Glutamatergic neuron (in vitro differentiated cells): Measurements from ENCODE around the gene MRTFB. TPM values are rescaled to one million over a fixed set of nuclear protein-coding genes. Genes with fewer than 3 reads are reported as not detected.

Source experiments
- DNase-seq: peaks from one replicate; pipeline ENCODE4 v3.0.0; 2022
- H3K27ac Mint-ChIP-seq: one replicate; pipeline ENCODE4 v1.8.0; 2020; ENCODE audit warnings: mild to moderate bottlenecking, mixed read lengths, inconsistent platforms; ENCODE audit not compliant: unreplicated experiment
- H3K27me3 Mint-ChIP-seq: one replicate; pipeline ENCODE4 v1.8.0; 2020; ENCODE audit warnings: mild to moderate bottlenecking, moderate library complexity, mixed read lengths, inconsistent platforms; ENCODE audit not compliant: unreplicated experiment
- H3K36me3 Mint-ChIP-seq: one replicate; pipeline ENCODE4 v1.8.0; 2020; ENCODE audit warnings: mild to moderate bottlenecking, mixed read lengths, inconsistent platforms; ENCODE audit not compliant: unreplicated experiment
- H3K4me1 Mint-ChIP-seq: one replicate; pipeline ENCODE4 v1.8.0; 2020; ENCODE audit warnings: mild to moderate bottlenecking, low read depth, mixed read lengths, inconsistent platforms; ENCODE audit not compliant: unreplicated experiment
- H3K4me3 Mint-ChIP-seq: one replicate; pipeline ENCODE4 v1.8.0; 2020; ENCODE audit warnings: mild to moderate bottlenecking, mixed read lengths, inconsistent platforms; ENCODE audit not compliant: unreplicated experiment
- H3K9me3 Mint-ChIP-seq: one replicate; pipeline ENCODE4 v1.8.0; 2020; ENCODE audit warnings: mild to moderate bottlenecking, moderate library complexity, mixed read lengths, inconsistent platforms; ENCODE audit not compliant: unreplicated experiment
- total RNA-seq: library from RNA; stranded (reverse); fragmentation: NEBNext Ultra II Directional; extraction: Animal tissue kit (Norgen Biotek cat#: 25700); gene quantifications from one replicate; pipeline ENCODE4 v1.2.1, GENCODE V29; 2021; ENCODE audit not compliant: unreplicated experiment
- TF ChIP-seq, protein P1 (sequence below): fragments of 200-600 bp; sonication (generic); IDR thresholded peaks from one replicate; pipeline ENCODE4 v1.5.0; 2021; ENCODE audit not compliant: partially characterized antibody, unreplicated experiment

Gene MRTFB
- total RNA-seq, 1 donor from 2014 or later: 29.6 TPM

DNA sequence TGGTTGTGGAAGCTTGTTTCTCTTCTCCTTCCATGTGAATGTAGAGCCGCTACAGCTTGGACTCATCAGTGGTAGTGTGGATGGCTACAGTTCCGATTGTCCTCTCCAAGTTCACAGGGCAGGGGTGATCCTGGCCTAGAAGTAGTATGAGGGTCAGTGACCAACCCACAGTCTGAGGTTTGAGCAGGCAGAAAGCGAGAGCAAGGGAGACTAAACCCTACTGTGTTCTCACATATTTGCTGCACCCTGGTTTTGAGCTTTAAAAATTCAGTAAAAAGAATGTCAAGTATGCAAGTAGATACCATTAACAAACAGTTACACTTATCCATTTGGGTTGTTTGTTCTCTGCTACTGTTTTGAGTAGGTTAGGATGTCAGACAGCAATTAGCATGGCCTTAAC, 148.9 kb downstream of the MRTFB start:
- DNase-seq: no peak
- Mint-ChIP-seq H3K36me3 (peaks cover 14% of the 10 kb centered on the region), H3K4me3 (no peak overlapping the region), H3K27me3 (no peaks in the 10 kb centered on the region), H3K9me3 (peaks cover 9% of the 10 kb centered on the region), H3K27ac (no peak overlapping the region), H3K4me1 (no peaks in the 10 kb centered on the region)
- TF ChIP-seq, protein P1, sequence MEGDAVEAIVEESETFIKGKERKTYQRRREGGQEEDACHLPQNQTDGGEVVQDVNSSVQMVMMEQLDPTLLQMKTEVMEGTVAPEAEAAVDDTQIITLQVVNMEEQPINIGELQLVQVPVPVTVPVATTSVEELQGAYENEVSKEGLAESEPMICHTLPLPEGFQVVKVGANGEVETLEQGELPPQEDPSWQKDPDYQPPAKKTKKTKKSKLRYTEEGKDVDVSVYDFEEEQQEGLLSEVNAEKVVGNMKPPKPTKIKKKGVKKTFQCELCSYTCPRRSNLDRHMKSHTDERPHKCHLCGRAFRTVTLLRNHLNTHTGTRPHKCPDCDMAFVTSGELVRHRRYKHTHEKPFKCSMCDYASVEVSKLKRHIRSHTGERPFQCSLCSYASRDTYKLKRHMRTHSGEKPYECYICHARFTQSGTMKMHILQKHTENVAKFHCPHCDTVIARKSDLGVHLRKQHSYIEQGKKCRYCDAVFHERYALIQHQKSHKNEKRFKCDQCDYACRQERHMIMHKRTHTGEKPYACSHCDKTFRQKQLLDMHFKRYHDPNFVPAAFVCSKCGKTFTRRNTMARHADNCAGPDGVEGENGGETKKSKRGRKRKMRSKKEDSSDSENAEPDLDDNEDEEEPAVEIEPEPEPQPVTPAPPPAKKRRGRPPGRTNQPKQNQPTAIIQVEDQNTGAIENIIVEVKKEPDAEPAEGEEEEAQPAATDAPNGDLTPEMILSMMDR: no peak

DNA sequence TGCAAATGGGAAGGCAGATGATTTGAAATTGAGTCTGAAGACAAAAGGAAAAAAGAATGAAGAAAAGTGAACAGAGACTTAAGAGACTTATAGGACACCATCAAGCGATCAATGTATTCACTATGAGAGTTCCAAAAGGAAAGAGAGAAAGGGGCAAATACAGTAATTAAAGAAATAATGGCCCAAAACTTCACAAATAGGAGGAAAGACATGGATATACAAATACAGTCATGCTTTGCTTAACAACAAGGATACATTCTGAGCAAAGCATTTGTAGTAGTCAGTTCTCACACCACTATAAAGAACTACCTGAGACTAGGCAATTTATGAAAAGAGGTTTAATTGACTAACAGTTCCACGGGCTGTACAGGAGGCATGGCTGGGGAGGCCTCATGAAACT, 152.5 kb downstream of the MRTFB start:
- no peaks in the 10 kb centered on the region for H3K4me1 Mint-ChIP-seq
- peaks cover 9% of the 10 kb centered on the region for H3K9me3 Mint-ChIP-seq
- no peak overlapping the region for H3K27ac Mint-ChIP-seq
- peaks cover 17% of the 10 kb centered on the region for H3K36me3 Mint-ChIP-seq
- H3K4me3 Mint-ChIP-seq: no peak overlapping the region
- no peak for DNase-seq
- TF ChIP-seq, protein P1: no peak
- H3K27me3 Mint-ChIP-seq: peaks cover 3% of the 10 kb centered on the region

DNA sequence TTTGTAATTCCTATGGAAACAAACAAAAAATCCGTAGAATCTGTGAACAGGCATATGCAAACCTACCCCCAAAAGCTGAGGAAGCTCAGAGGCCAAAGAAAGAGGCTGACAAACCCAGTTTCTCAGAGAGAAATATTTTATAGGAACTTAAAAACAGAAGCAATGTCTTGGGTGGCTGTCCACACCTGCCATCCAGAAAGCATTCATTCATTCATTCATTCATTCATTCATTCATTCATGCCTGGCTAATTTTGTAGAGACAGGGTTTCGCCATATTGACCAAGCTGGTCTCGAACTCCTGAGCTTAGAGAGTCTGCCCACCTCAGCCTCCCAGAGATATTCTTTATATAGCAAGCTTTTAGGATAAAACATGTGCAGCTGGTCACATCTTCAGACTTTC, 154.3 kb downstream of the MRTFB start:
- no peak for DNase-seq
- peaks cover 9% of the 10 kb centered on the region for H3K9me3 Mint-ChIP-seq
- no peak overlapping the region for H3K4me3 Mint-ChIP-seq
- TF ChIP-seq, protein P1: no peak
- H3K4me1 Mint-ChIP-seq: no peaks in the 10 kb centered on the region
- no peak overlapping the region for H3K27ac Mint-ChIP-seq
- peaks cover 3% of the 10 kb centered on the region for H3K27me3 Mint-ChIP-seq
- H3K36me3 Mint-ChIP-seq: peaks cover 17% of the 10 kb centered on the region

DNA sequence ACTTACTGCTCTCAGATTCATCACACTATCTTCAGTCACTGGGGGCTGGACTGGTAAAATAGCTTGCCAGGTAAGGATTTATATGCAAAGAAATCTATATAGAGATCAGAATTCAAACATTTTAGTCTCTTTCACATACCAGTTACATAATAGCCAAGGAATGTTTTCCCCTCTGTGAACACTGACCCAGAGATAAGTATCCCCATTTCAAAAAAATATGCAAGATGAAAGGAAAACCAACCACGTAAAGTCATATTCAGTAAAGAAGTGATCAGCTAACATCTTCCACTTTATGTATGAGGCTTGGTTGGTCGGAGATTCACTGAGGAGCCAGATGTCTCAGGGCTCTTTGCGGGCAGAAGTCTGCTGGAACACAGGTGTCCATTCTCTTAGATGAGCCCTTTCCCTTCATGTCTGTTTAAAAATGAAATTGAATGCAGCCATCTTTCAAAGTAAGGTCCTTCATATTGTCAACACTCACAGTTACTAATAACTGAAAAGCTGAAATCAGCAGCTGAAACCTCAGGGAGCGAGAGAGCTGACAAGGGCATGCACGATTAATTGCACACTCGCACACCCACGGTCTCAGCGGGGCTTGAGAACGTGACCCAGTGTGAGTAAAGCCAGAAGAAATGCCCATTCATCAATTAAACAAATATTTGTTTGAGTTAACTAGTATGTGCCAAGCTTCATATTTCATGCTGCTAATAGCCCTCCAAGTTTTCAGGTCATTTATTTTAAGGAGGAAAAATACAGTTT, 161.2 kb downstream of the MRTFB start:
- Mint-ChIP-seq H3K27me3 (no peaks in the 10 kb centered on the region), H3K9me3 (no peaks in the 10 kb centered on the region), H3K4me1 (no peaks in the 10 kb centered on the region), H3K27ac (no peak overlapping the region), H3K4me3 (no peak overlapping the region), H3K36me3 (peaks cover 3% of the 10 kb centered on the region)
- no peak for DNase-seq
- TF ChIP-seq, protein P1: no peak

DNA sequence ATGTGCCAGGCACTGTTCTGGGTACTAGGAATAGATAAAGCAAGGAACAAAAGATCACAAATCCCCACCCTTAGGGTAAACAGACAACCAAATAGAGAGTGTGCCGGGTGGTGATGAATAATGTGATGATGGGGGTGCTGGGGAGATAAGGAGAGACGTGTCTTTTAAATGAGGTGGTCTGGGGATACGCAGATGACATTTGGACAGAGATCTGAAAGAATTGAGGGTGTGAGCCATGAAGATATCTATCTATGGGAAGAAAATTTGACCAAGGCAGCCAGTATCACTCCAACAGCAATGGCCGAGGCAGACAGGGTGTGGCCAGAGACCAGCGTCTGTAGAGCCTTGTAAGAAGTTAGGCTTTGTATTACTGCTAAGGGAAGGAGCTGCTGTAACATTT, 165.3 kb downstream of the MRTFB start:
- DNase-seq: no peak
- Mint-ChIP-seq H3K4me1 (no peaks in the 10 kb centered on the region), H3K36me3 (no peaks in the 10 kb centered on the region), H3K27ac (no peak overlapping the region), H3K9me3 (peaks cover 3% of the 10 kb centered on the region), H3K4me3 (no peak overlapping the region), H3K27me3 (no peaks in the 10 kb centered on the region)
- TF ChIP-seq, protein P1: no peak
